Nephron progenitor cell (in vitro differentiated cells): ENCODE data around the gene SNX4.
A peak's percentile ranks its signal among the peaks of the same experiment; 100 is the strongest.

Experiments used
- DNase-seq: peaks from one replicate; pipeline ENCODE4 v3.0.0; 2021
- H3K27ac Mint-ChIP-seq: 2 replicates; pipeline ENCODE4 v1.8.0; 2021; ENCODE audit warnings: mild to moderate bottlenecking, moderate library complexity, mixed read lengths
- H3K27me3 Mint-ChIP-seq: 2 replicates; pipeline ENCODE4 v1.8.0; 2021; ENCODE audit warnings: mild to moderate bottlenecking, low read depth, mixed read lengths; ENCODE audit not compliant: poor library complexity
- H3K36me3 Mint-ChIP-seq: 2 replicates; pipeline ENCODE4 v1.8.0; 2021; ENCODE audit warnings: low read depth, mixed read lengths
- H3K4me1 Mint-ChIP-seq: 2 replicates; pipeline ENCODE4 v1.8.0; 2021; ENCODE audit warnings: mixed read lengths
- H3K4me3 Mint-ChIP-seq: 2 replicates; pipeline ENCODE4 v1.8.0; 2021; ENCODE audit warnings: mild to moderate bottlenecking, moderate library complexity, mixed read lengths
- H3K9me3 Mint-ChIP-seq: 2 replicates; pipeline ENCODE4 v1.8.0; 2021; ENCODE audit warnings: mild to moderate bottlenecking, moderate library complexity, mixed read lengths
- TF ChIP-seq, protein P1 (sequence below): fragments of 200-600 bp; sonication (generic); IDR thresholded peaks from 2 replicates; pipeline ENCODE4 v1.5.0; 2021; ENCODE audit warnings: antibody characterized with exemption

SNX4 gene

DNA sequence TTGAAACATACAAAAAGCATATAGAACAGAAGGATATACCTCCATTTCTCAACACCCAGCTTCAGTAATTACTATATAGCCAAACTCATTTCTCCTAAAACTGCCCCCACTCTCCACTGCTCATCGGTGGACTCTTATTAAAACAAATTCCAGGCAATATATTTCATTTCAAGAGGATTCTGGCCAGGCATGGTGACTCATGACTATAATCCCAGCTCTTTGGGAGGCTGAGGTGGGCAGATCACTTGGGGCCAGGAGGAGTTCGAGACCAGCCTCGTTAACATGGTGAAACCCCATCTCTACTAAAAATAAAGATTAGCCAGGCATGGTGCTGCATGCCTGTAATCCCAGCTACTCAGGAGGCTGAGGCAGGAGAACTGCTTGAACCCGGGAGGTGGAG, 40.9 kb downstream of the SNX4 start:
- Mint-ChIP-seq H3K36me3 (peaks cover 41% of the 10 kb centered on the region), H3K4me1 (no peaks in the 10 kb centered on the region), H3K27ac (peak overlapping the region; percentile 59), H3K27me3 (no peaks in the 10 kb centered on the region), H3K9me3 (no peaks in the 10 kb centered on the region), H3K4me3 (no peak overlapping the region)
- DNase-seq: no peak
- TF ChIP-seq, protein P1, sequence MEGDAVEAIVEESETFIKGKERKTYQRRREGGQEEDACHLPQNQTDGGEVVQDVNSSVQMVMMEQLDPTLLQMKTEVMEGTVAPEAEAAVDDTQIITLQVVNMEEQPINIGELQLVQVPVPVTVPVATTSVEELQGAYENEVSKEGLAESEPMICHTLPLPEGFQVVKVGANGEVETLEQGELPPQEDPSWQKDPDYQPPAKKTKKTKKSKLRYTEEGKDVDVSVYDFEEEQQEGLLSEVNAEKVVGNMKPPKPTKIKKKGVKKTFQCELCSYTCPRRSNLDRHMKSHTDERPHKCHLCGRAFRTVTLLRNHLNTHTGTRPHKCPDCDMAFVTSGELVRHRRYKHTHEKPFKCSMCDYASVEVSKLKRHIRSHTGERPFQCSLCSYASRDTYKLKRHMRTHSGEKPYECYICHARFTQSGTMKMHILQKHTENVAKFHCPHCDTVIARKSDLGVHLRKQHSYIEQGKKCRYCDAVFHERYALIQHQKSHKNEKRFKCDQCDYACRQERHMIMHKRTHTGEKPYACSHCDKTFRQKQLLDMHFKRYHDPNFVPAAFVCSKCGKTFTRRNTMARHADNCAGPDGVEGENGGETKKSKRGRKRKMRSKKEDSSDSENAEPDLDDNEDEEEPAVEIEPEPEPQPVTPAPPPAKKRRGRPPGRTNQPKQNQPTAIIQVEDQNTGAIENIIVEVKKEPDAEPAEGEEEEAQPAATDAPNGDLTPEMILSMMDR: no peak

DNA sequence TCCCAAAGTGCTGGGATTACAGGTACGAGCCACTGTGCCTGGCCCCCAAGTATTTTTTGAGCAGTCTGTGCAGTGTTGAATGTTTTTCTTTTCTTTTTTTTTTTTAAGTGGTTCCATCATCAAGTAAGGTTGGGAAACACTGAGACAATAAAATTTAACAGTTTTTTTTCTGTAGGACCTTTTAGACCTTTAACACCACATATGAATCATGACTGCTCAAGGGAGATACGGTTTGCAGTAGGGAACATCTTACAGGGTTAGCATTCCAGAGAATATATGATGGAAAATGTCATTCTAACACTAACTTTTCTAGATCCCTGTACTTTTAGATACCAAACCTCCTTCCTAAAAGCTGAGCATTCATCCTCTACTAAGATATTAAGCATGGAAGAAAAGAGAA, 41.7 kb downstream of the SNX4 start:
- Mint-ChIP-seq H3K9me3 (no peaks in the 10 kb centered on the region), H3K4me1 (no peaks in the 10 kb centered on the region), H3K4me3 (no peak overlapping the region), H3K36me3 (peaks cover 46% of the 10 kb centered on the region), H3K27me3 (no peaks in the 10 kb centered on the region), H3K27ac (no peak overlapping the region)
- DNase-seq: no peak
- TF ChIP-seq, protein P1: no peak

DNA sequence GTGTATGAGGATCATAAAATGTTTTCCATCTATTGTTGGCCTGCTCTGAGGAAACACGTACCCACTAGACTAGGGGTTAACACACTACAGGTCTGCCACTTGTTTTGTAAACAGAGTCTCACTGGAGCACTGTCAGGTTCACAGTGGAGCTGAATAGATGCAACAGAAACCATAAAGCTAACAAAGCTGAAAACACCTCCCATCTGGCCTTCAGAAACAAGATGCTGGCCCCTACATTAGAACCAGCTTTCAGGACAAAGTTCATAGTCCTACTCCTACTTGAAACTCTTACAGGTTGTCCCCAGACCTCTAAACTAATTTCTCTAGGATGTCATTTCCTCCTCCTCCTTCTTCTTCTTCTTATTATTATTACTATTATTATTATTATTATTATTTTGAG, 42.3 kb downstream of the SNX4 start:
- TF ChIP-seq, protein P1: no peak
- DNase-seq: no peak

DNA sequence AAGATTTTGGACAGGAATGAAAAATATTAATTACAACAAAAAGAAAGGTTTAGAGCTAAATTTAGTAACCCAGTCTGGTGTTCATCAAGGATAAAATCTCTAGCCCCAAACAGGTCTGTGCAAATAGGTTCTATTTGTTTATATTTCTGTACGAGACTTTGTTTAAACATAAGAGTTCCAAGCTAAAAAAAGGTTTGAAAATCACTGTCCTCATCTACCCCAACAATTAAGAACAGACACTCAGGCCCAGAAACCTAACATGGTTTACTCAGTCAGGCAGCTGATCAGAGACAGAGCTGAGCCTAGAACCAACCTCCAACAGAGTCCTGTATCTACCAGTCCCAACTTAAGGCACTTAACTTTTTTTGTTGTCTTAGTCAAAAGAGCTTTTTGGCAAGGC, 49.3 kb downstream of the SNX4 start:
- no peak for DNase-seq
- Mint-ChIP-seq H3K36me3 (peaks cover 83% of the 10 kb centered on the region), H3K4me3 (no peak overlapping the region), H3K27me3 (no peaks in the 10 kb centered on the region), H3K4me1 (no peaks in the 10 kb centered on the region), H3K9me3 (peaks cover 10% of the 10 kb centered on the region), H3K27ac (no peak overlapping the region)
- TF ChIP-seq, protein P1: no peak

More for the DNA sequence above, 42.3 kb downstream of the SNX4 start:
- Mint-ChIP-seq H3K4me3 (no peak overlapping the region), H3K27me3 (no peaks in the 10 kb centered on the region), H3K9me3 (no peaks in the 10 kb centered on the region), H3K4me1 (no peaks in the 10 kb centered on the region), H3K36me3 (peaks cover 53% of the 10 kb centered on the region), H3K27ac (peak overlapping the region; percentile 15)

DNA sequence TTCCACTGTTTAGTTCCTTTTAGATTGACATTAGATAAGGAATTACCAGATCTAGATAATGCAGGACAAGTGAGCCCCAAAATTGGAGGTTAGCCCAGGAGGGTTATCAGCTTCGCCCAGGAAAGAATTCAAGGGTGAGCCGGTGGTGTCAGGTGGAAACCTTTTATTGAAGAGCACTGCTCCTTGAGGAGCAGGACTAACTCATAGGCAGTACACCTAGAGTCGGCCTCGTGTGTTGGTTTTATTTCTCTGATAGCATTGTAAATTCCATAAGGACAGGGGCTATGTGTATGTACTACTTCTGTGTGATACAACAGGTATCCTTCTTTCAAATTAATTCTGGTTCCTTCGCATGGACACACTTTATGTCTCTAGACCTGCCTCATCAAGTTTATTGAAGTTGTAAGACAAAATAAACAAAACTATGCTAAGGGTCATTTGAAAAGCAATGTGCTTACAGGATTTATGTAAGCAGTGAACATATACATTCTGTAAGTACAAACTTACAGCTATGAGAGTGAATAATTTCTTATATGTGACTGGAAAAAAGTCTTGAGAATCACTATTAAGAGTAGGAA, 57.2 kb downstream of the SNX4 start:
- Mint-ChIP-seq H3K9me3 (peaks cover 7% of the 10 kb centered on the region), H3K36me3 (peaks cover 64% of the 10 kb centered on the region), H3K27me3 (peaks cover 4% of the 10 kb centered on the region), H3K4me1 (no peaks in the 10 kb centered on the region), H3K27ac (peak overlapping the region; percentile 24), H3K4me3 (no peak overlapping the region)
- TF ChIP-seq, protein P1: no peak
- DNase-seq: no peak

DNA sequence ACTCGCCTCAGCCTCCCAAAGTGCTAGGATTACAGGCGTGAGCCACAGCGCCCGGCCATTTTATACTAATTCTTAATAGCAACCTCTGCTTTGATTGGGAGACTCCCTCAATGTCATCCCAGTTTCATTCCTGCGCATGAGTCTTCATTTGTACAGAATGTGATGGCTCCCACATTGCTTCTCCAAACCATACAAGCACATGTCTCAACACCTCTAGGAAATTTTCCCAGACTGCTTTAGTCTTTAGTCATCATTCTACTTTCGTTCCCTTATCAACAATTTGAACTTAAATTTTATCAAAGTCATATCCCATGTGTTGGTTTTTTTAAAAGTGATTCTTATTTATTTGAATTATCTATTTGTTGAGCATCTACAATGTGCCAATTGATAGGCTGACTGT, 58.1 kb downstream of the SNX4 start:
- Mint-ChIP-seq H3K27me3 (peaks cover 4% of the 10 kb centered on the region), H3K36me3 (peaks cover 60% of the 10 kb centered on the region), H3K4me3 (no peak overlapping the region), H3K27ac (no peak overlapping the region), H3K4me1 (no peaks in the 10 kb centered on the region), H3K9me3 (peaks cover 5% of the 10 kb centered on the region)
- no peak for DNase-seq
- TF ChIP-seq, protein P1: no peak
